GF-D8 (cell line): Measurements from ENCODE around the gene PTGES3.

ENCODE experiments used
- DNase-seq: peaks from one replicate; lab custom pipeline; 2025; lab: John Stamatoyannopoulos, UW

Gene PTGES3

GRCh38 chr12:56629459-56630179, 58.5 kb downstream of the PTGES3 start:
- DNase-seq, result no peak

- DNase-seq, result peak; percentile 23
Observed at GRCh38 chr12:56628671-56629458, 59.2 kb downstream of the PTGES3 start.

GRCh38 chr12:56626701-56627100, 61.4 kb downstream of the PTGES3 start:
- DNase-seq, result no peak

GRCh38 chr12:56622535-56622934, 65.5 kb downstream of the PTGES3 start:
- no peak for DNase-seq

GRCh38 chr12:56616925-56617324, 71.2 kb downstream of the PTGES3 start:
- no peak for DNase-seq

GRCh38 chr12:56616244-56616643, 71.8 kb downstream of the PTGES3 start:
- no peak for DNase-seq

GRCh38 chr12:56614627-56615026, 73.5 kb downstream of the PTGES3 start:
- no peak for DNase-seq
